ENCODE data around the gene ROMO1. TPM values are rescaled to one million over a fixed set of nuclear protein-coding genes. Genes with fewer than 3 reads are reported as not detected.
A peak's percentile ranks its signal among the peaks of the same experiment; 100 is the strongest.
"Not testable (repeated sequence)": the region's sequence is repeated elsewhere in the genome, so short reads cannot be mapped to it uniquely, and the experiment has no call there.

The ROMO1 gene
- total RNA-seq, 2 donors from 2014 or later, result 51.4 to 53.8 TPM

- H3K4me1 Mint-ChIP-seq (ENCODE audit: low read depth), result peaks cover 56% of the 10 kb centered on the region
- ATAC-seq (replicated peaks in 1 of 2), result peak; percentile 88 to 89
- H3K27ac Mint-ChIP-seq, result peak within 1 kb of the TSS; percentile 100
- peaks cover 26 to 51% of the 10 kb centered on the region in 2 donors for H3K36me3 Mint-ChIP-seq (ENCODE audit: insufficient read depth in 2 of 2)
- H3K9me3 Mint-ChIP-seq, result no peaks in the 10 kb centered on the region
- H3K4me3 Mint-ChIP-seq, result peak within 1 kb of the TSS; percentile 99 to 100
- peak; percentile 98 to 100 for DNase-seq
- no peaks in the 10 kb centered on the region for H3K27me3 Mint-ChIP-seq (ENCODE audit: low read depth)
Observed at GRCh38 chr20:35741892-35742740, 42.9 kb downstream of the ROMO1 start, which contains the start of gene RBM39. Gene RBM39, minus strand, starts transcription at chr20:35742260. Its CDS starts 1,386 bp downstream, at chr20:35740874.

- peak overlapping the region; percentile 100 for H3K27ac Mint-ChIP-seq
- peaks cover 26 to 46% of the 10 kb centered on the region in 2 donors for H3K36me3 Mint-ChIP-seq (ENCODE audit: insufficient read depth in 2 of 2)
- DNase-seq (no peak), ATAC-seq (replicated peaks in 1 of 2) (no peak)
- H3K4me1 Mint-ChIP-seq (ENCODE audit: low read depth), result peaks cover 48% of the 10 kb centered on the region
- H3K4me3 Mint-ChIP-seq, result peak overlapping the region; percentile 99 to 100
- H3K27me3 Mint-ChIP-seq (ENCODE audit: low read depth), result no peaks in the 10 kb centered on the region
- H3K9me3 Mint-ChIP-seq, result no peaks in the 10 kb centered on the region
Observed at GRCh38 chr20:35742741-35743523, 43.7 kb downstream of the ROMO1 start.

DNA sequence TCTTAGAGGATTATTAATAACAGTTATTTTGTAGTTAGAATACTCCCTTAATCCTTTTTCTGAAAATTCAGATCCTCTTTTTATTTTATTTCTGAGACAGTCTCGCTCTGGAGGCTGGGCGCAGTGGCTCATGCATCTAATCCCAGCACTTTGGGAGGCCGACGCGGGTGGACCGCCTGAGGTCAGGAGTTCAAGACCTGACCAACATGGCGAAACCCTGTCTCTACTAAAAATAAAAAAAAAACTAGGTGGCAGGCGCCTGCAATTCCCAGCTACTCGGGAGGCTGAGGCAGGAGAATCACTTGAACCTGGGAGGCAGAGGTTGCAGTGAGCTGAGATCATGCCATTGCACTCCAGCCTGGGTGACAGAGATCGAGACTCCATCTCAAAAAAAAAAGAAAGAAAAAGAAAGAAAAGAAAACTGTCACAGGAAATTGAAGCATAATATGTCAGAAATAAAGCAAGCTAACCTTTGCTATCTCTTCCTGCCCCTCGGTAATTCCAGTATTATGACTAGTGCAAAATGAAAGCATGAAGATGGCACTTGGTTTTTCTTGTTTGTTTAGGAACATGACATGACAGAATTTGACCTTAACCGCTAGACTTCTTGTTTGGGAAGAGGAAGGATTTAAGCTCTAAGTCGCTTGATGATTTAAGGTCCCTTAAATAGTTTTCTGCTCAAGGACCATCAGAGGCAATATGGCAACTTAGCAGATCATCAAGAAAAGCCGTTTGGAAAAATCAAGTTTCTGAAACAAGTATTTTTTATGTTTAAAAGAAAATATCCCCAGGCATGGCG lies 44.7 kb downstream of the ROMO1 start:
- Mint-ChIP-seq H3K36me3 (ENCODE audit: insufficient read depth in 2 of 2) (peaks cover 21 to 36% of the 10 kb centered on the region in 2 donors), H3K4me1 (ENCODE audit: low read depth) (peaks cover 39% of the 10 kb centered on the region), H3K9me3 (no peaks in the 10 kb centered on the region), H3K27ac (peak overlapping the region; percentile 100), H3K27me3 (ENCODE audit: low read depth) (no peaks in the 10 kb centered on the region), H3K4me3 (peak overlapping the region; percentile 99 to 100)
- DNase-seq (peak in 1 of 2 donors; percentile 27), ATAC-seq (replicated peaks in 1 of 2) (no peak)

- peaks cover 35% of the 10 kb centered on the region for H3K4me1 Mint-ChIP-seq (ENCODE audit: low read depth)
- not testable (repeated sequence) for H3K27me3 Mint-ChIP-seq (ENCODE audit: low read depth)
Observed at GRCh38 chr20:35744492-35744841, 45.3 kb downstream of the ROMO1 start.

More at GRCh38 chr20:35744492-35744841, 45.3 kb downstream of the ROMO1 start:
- ATAC-seq (replicated peaks in 1 of 2); H3K9me3 Mint-ChIP-seq; DNase-seq: not testable (repeated sequence)
- H3K27ac Mint-ChIP-seq, result peak overlapping the region; percentile 100
- peaks cover 18 to 32% of the 10 kb centered on the region in 2 donors for H3K36me3 Mint-ChIP-seq (ENCODE audit: insufficient read depth in 2 of 2)
- H3K4me3 Mint-ChIP-seq, result peak overlapping the region; percentile 99 to 100

Other genes with a start within 250 kb of the ROMO1 start
- 10 to 100 TPM; 45.1 to 55.0 TPM for gene CEP250, start 243.8 kb upstream of the ROMO1 start, total RNA-seq
- not detected for gene C20orf173, start 169.8 kb upstream of the ROMO1 start, total RNA-seq
- gene ERGIC3, start 157.3 kb upstream of the ROMO1 start, total RNA-seq, result 100 to 1,000 TPM; 139 to 145 TPM
- 1 to 10 TPM; 8.7 to 9.8 TPM for gene SPAG4, start 83.6 kb upstream of the ROMO1 start, total RNA-seq
- 100 to 1,000 TPM; 459 to 512 TPM for gene CPNE1, start 34.5 kb upstream of the ROMO1 start, total RNA-seq
- 10 to 100 TPM; 71.1 to 92.4 TPM for gene RBM12, start 34.5 kb upstream of the ROMO1 start, total RNA-seq
- 10 to 100 TPM; 43.3 to 46.0 TPM for gene NFS1, start 53 bp upstream of the ROMO1 start, total RNA-seq
- 100 to 1,000 TPM; 431 to 525 TPM for gene RBM39, start 42.9 kb downstream of the ROMO1 start, total RNA-seq
- 10 to 100 TPM; 68.1 to 68.6 TPM for gene PHF20, start 72.6 kb downstream of the ROMO1 start, total RNA-seq